Naive thymus-derived CD4-positive, alpha-beta T cell (primary cell): Measurements from ENCODE around the gene POM121. TPM values are rescaled to one million over a fixed set of nuclear protein-coding genes. Genes with fewer than 3 reads are reported as not detected.

Source experiments
- polyA plus RNA-seq, 2 donors: library from polyadenylated mRNA; unstranded; fragments of 300-500 nt; fragmentation: Illumina TruSeq; gene quantifications; one replicate each; pipeline ENCODE4 v1.2.3, GENCODE V29; 2021
- total RNA-seq, 6 experiments: library from RNA in 5 of 6; stranded (reverse) in 5 of 6; gene quantifications; 1 replicate in 5 of 6; 2 replicates in 1 of 6; pipeline ENCODE4 v1.2.3 and lab custom pipeline; 2021 to 2026

POM121 gene
- total and polyA plus RNA-seq, 7 experiments from 2014 or later, result 10.9 to 73.4 (median 63.4) TPM

Other genes starting within 250 kb of the POM121 start
- 1 to 10 TPM; 4.3 to 8.2 (median 6.3) TPM for gene TYW1B, start 96.9 kb upstream of the POM121 start, total RNA-seq
- 1 to 10 TPM; 1.2 to 2.8 TPM for gene TYW1B, start 96.9 kb upstream of the POM121 start, polyA plus RNA-seq
- gene TRIM74, start 44.4 kb downstream of the POM121 start, total RNA-seq, result 1 to 10 TPM; 1.3 to 9.4 (median 5.1) TPM
- gene TRIM74, start 44.4 kb downstream of the POM121 start, polyA plus RNA-seq, result under 1 TPM in 1 of 2 donors, not detected in 1; 0.31 TPM
- gene SPDYE8, start 104.7 kb downstream of the POM121 start, total RNA-seq, result not detected
- gene SPDYE8, start 104.7 kb downstream of the POM121 start, polyA plus RNA-seq, result under 1 TPM in 1 of 2 donors, not detected in 1; 0.08 TPM
- gene SPDYE11, start 132.8 kb downstream of the POM121 start, total RNA-seq, result not detected
- under 1 TPM in 1 of 2 donors, not detected in 1; 0.08 TPM for gene SPDYE11, start 132.8 kb downstream of the POM121 start, polyA plus RNA-seq
- not detected for gene SPDYE9, start 160.9 kb downstream of the POM121 start, total RNA-seq
- under 1 TPM in 1 of 2 donors, not detected in 1; 0.08 TPM for gene SPDYE9, start 160.9 kb downstream of the POM121 start, polyA plus RNA-seq